CD8-positive, alpha-beta memory T cell (primary cell): ENCODE data around the gene CEP170. TPM values are rescaled to one million over a fixed set of nuclear protein-coding genes. Genes with fewer than 3 reads are reported as not detected.

Experiments
- CTCF ChIA-PET: fragments of 350-600 bp; sonication (Branson Sonifier 250); formaldehyde crosslinking; loops from one replicate; lab custom pipeline; 2021; ENCODE audit warnings: antibody characterized with exemption; lab: Charles Lee
- POLR2A ChIA-PET: fragments of 350-600 bp; sonication (Branson Sonifier 250); formaldehyde crosslinking; loops from one replicate; lab custom pipeline; 2021; ENCODE audit warnings: antibody characterized with exemption; lab: Charles Lee
- DNase-seq, 5 donors: peaks; one replicate each; pipeline versions ENCODE4 v3.0.0 to v3.0.0-alpha.2; 2020 to 2022; ENCODE audit warnings: mixed read lengths in 1 of 5
- H3K27ac ChIP-seq: one replicate; pipeline ENCODE4 v1.7.0; 2013; ENCODE audit warnings: low read depth, mild to moderate bottlenecking, low read length, moderate library complexity
- H3K27me3 ChIP-seq: 2 replicates; pipeline ENCODE4 v1.7.0; 2013; ENCODE audit warnings: low read length, mild to moderate bottlenecking; ENCODE audit not compliant: insufficient read depth, poor library complexity, severe bottlenecking
- H3K36me3 ChIP-seq: 2 replicates; pipeline ENCODE4 v1.7.0; 2013; ENCODE audit warnings: mild to moderate bottlenecking, low read length, moderate library complexity; ENCODE audit not compliant: insufficient read depth
- H3K4me1 ChIP-seq: 2 replicates; pipeline ENCODE4 v1.7.0; 2013; ENCODE audit warnings: mild to moderate bottlenecking, low read length, moderate library complexity; ENCODE audit not compliant: insufficient read depth
- H3K4me3 ChIP-seq: 2 replicates; pipeline ENCODE4 v1.7.0; 2013; ENCODE audit warnings: mild to moderate bottlenecking, low read length
- H3K9me3 ChIP-seq: 2 replicates; pipeline ENCODE4 v1.7.0; 2013; ENCODE audit warnings: mild to moderate bottlenecking, low read length
- H3K27ac Mint-ChIP-seq, 8 donors: one replicate each; pipeline ENCODE4 v1.8.0; 2020 to 2021; ENCODE audit warnings: mixed read lengths in 8 of 8, mild to moderate bottlenecking in 6 of 8, inconsistent platforms in 3 of 8, moderate library complexity in 3 of 8
- H3K27me3 Mint-ChIP-seq, 2 donors: one replicate each; pipeline ENCODE4 v1.8.0; 2020 to 2021; ENCODE audit warnings: mixed read lengths in 2 of 2, mild to moderate bottlenecking in 1 of 2, moderate library complexity in 1 of 2
- H3K36me3 Mint-ChIP-seq, 3 donors: one replicate each; pipeline ENCODE4 v1.8.0; 2020 to 2021; ENCODE audit warnings: mixed read lengths in 3 of 3, inconsistent platforms in 1 of 3, mild to moderate bottlenecking in 1 of 3
- H3K4me1 Mint-ChIP-seq, 3 donors: one replicate each; pipeline ENCODE4 v1.8.0; 2020 to 2021; ENCODE audit warnings: mixed read lengths in 3 of 3, inconsistent platforms in 1 of 3, mild to moderate bottlenecking in 1 of 3
- H3K4me3 Mint-ChIP-seq, 7 donors: one replicate each; pipeline ENCODE4 v1.8.0; 2020 to 2021; ENCODE audit warnings: mixed read lengths in 7 of 7, mild to moderate bottlenecking in 6 of 7, moderate library complexity in 4 of 7, inconsistent platforms in 2 of 7
- H3K9me3 Mint-ChIP-seq, 5 donors: one replicate each; pipeline ENCODE4 v1.8.0; 2020 to 2022; ENCODE audit warnings: mixed read lengths in 5 of 5, mild to moderate bottlenecking in 3 of 5, moderate library complexity in 2 of 5, inconsistent platforms in 1 of 5
- polyA plus RNA-seq: library from polyadenylated mRNA; unstranded; fragments of 300-500 nt; fragmentation: Illumina TruSeq; gene quantifications from one replicate; pipeline ENCODE4 v1.2.3, GENCODE V29; 2021
- total RNA-seq, 2 experiments: library from RNA; stranded (reverse); gene quantifications; one replicate each; pipeline ENCODE4 v1.2.3, GENCODE V29; 2021

The CEP170 gene
- total and polyA plus RNA-seq, 3 experiments from 2014 or later, result 7.4 to 36.5 (median 29.9) TPM

GRCh38 chr1:243288062-243288461 lies 33.0 kb upstream of the CEP170 start:
- ChIA-PET CTCF (no interaction called here), POLR2A (no interaction called here)

GRCh38 chr1:243287652-243288051 lies 32.6 kb upstream of the CEP170 start:
- ChIA-PET CTCF (no interaction called here), POLR2A (no interaction called here)
- H3K36me3 Mint-ChIP-seq, result peaks cover 43 to 79% (median 48%) of the 10 kb centered on the region in 3 donors
- Histone ChIP-seq H3K4me3 (no peak overlapping the region), H3K4me1 (no peaks in the 10 kb centered on the region), H3K9me3 (no peaks in the 10 kb centered on the region), H3K27ac (no peak overlapping the region), H3K27me3 (no peaks in the 10 kb centered on the region), H3K36me3 (no peaks in the 10 kb centered on the region)
- H3K4me1 Mint-ChIP-seq, result peaks cover 11 to 20% (median 12%) of the 10 kb centered on the region in 3 donors
- H3K9me3 Mint-ChIP-seq, result peaks cover 0 to 6% (median 2%) of the 10 kb centered on the region in 5 donors
- DNase-seq, result no peak
- no peak overlapping the region for H3K4me3 Mint-ChIP-seq
- no peaks in the 10 kb centered on the region for H3K27me3 Mint-ChIP-seq
- H3K27ac Mint-ChIP-seq, result peak overlapping the region in 2 of 8 donors; percentile 61 to 88

More at GRCh38 chr1:243288062-243288461, 33.0 kb upstream of the CEP170 start:
- Mint-ChIP-seq H3K36me3 (peaks cover 45 to 81% (median 50%) of the 10 kb centered on the region in 3 donors), H3K4me1 (peaks cover 11 to 20% (median 12%) of the 10 kb centered on the region in 3 donors), H3K27ac (peak overlapping the region in 1 of 8 donors; percentile 88), H3K27me3 (no peaks in the 10 kb centered on the region), H3K4me3 (no peak overlapping the region), H3K9me3 (peaks cover 3 to 6% (median 6%) of the 10 kb centered on the region in 5 donors)
- DNase-seq, result no peak
- H3K4me1 ChIP-seq, result no peaks in the 10 kb centered on the region
- H3K27me3 ChIP-seq, result no peaks in the 10 kb centered on the region
- no peak overlapping the region for H3K4me3 ChIP-seq
- H3K27ac ChIP-seq, result no peak overlapping the region
- no peaks in the 10 kb centered on the region for H3K36me3 ChIP-seq
- H3K9me3 ChIP-seq, result no peaks in the 10 kb centered on the region

GRCh38 chr1:243287123-243287460 lies 32.0 kb upstream of the CEP170 start:
- H3K27me3 Mint-ChIP-seq, result no peaks in the 10 kb centered on the region
- no peaks in the 10 kb centered on the region for H3K36me3 ChIP-seq
- no peak overlapping the region for H3K4me3 Mint-ChIP-seq
- H3K4me3 ChIP-seq, result no peak overlapping the region
- H3K36me3 Mint-ChIP-seq, result peaks cover 41 to 79% (median 47%) of the 10 kb centered on the region in 3 donors
- ChIA-PET CTCF (no interaction called here), POLR2A (no interaction called here)
- H3K9me3 ChIP-seq, result no peaks in the 10 kb centered on the region
- H3K9me3 Mint-ChIP-seq, result peaks cover 0 to 4% (median 0%) of the 10 kb centered on the region in 5 donors
- H3K4me1 Mint-ChIP-seq, result peaks cover 11 to 20% (median 12%) of the 10 kb centered on the region in 3 donors
- H3K27ac ChIP-seq, result no peak overlapping the region
- H3K4me1 ChIP-seq, result no peaks in the 10 kb centered on the region
- no peak for DNase-seq
- H3K27ac Mint-ChIP-seq, result no peak overlapping the region
- H3K27me3 ChIP-seq, result no peaks in the 10 kb centered on the region

GRCh38 chr1:243286409-243287122 lies 31.5 kb upstream of the CEP170 start:
- no peak overlapping the region for H3K4me3 ChIP-seq
- no peaks in the 10 kb centered on the region for H3K27me3 ChIP-seq
- H3K27ac ChIP-seq, result no peak overlapping the region
- Mint-ChIP-seq H3K4me1 (peaks cover 11 to 20% (median 12%) of the 10 kb centered on the region in 3 donors), H3K27ac (peak overlapping the region in 2 of 8 donors; percentile 2 to 57), H3K4me3 (no peak overlapping the region), H3K9me3 (peaks cover 0 to 2% (median 0%) of the 10 kb centered on the region in 5 donors), H3K36me3 (peaks cover 38 to 79% (median 47%) of the 10 kb centered on the region in 3 donors), H3K27me3 (no peaks in the 10 kb centered on the region)
- ChIA-PET CTCF (no interaction called here), POLR2A (no interaction called here)
- no peaks in the 10 kb centered on the region for H3K36me3 ChIP-seq
- DNase-seq, result no peak
- H3K4me1 ChIP-seq, result no peaks in the 10 kb centered on the region
- no peaks in the 10 kb centered on the region for H3K9me3 ChIP-seq

- Mint-ChIP-seq H3K27me3 (no peaks in the 10 kb centered on the region), H3K4me1 (peaks cover 2 to 14% (median 6%) of the 10 kb centered on the region in 3 donors), H3K27ac (no peak overlapping the region), H3K36me3 (peaks cover 19 to 64% (median 39%) of the 10 kb centered on the region in 3 donors), H3K9me3 (peaks cover 0 to 2% (median 0%) of the 10 kb centered on the region in 5 donors), H3K4me3 (no peak overlapping the region)
- no peaks in the 10 kb centered on the region for H3K4me1 ChIP-seq
- no peaks in the 10 kb centered on the region for H3K9me3 ChIP-seq
- H3K36me3 ChIP-seq, result no peaks in the 10 kb centered on the region
- no peak overlapping the region for H3K4me3 ChIP-seq
- CTCF ChIA-PET, result no interaction called here
- no peaks in the 10 kb centered on the region for H3K27me3 ChIP-seq
- H3K27ac ChIP-seq, result no peak overlapping the region
- no peak for DNase-seq
- POLR2A ChIA-PET, result interaction anchor here (0.7 kb wide), 1 partner anchor 640 kb away, joined by 7 read pairs; no protein-coding TSS in a partner anchor
These were observed 26.6 kb upstream of the CEP170 start for GRCh38 chr1:243281672-243282071.

- H3K36me3 Mint-ChIP-seq, result peaks cover 17 to 60% (median 46%) of the 10 kb centered on the region in 3 donors
- H3K27ac Mint-ChIP-seq, result peak overlapping the region in 1 of 8 donors; percentile 54
- Histone ChIP-seq H3K4me3 (no peak overlapping the region), H3K36me3 (no peaks in the 10 kb centered on the region), H3K9me3 (no peaks in the 10 kb centered on the region), H3K4me1 (no peaks in the 10 kb centered on the region), H3K27ac (no peak overlapping the region), H3K27me3 (no peaks in the 10 kb centered on the region)
- CTCF ChIA-PET, result no interaction called here
- no peaks in the 10 kb centered on the region for H3K27me3 Mint-ChIP-seq
- H3K4me3 Mint-ChIP-seq, result no peak overlapping the region
- POLR2A ChIA-PET, result no interaction called here
- peaks cover 0 to 5% (median 4%) of the 10 kb centered on the region in 3 donors for H3K4me1 Mint-ChIP-seq
- no peak for DNase-seq
- peaks cover 0 to 2% (median 0%) of the 10 kb centered on the region in 5 donors for H3K9me3 Mint-ChIP-seq
These were observed 25.6 kb upstream of the CEP170 start for GRCh38 chr1:243280571-243281129.

- ChIA-PET POLR2A (no interaction called here), CTCF (interaction anchor here (0.7 kb wide), 1 partner anchor 20 kb away, joined by 4 read pairs; the partner anchor contains the start of gene SDCCAG8)
- no peaks in the 10 kb centered on the region for H3K9me3 ChIP-seq
- Mint-ChIP-seq H3K27me3 (no peaks in the 10 kb centered on the region), H3K4me3 (no peak overlapping the region), H3K27ac (no peak overlapping the region), H3K4me1 (peaks cover 0 to 10% (median 4%) of the 10 kb centered on the region in 3 donors), H3K36me3 (peaks cover 16 to 61% (median 35%) of the 10 kb centered on the region in 3 donors), H3K9me3 (no peaks in the 10 kb centered on the region)
- H3K27me3 ChIP-seq, result no peaks in the 10 kb centered on the region
- no peak for DNase-seq
- H3K36me3 ChIP-seq, result peaks cover 5% of the 10 kb centered on the region
- no peak overlapping the region for H3K4me3 ChIP-seq
- H3K4me1 ChIP-seq, result no peaks in the 10 kb centered on the region
- H3K27ac ChIP-seq, result no peak overlapping the region
These were observed 20.2 kb upstream of the CEP170 start for GRCh38 chr1:243275316-243275715.

GRCh38 chr1:243273945-243274344 lies 18.9 kb upstream of the CEP170 start:
- Mint-ChIP-seq H3K4me1 (peaks cover under 1 to 18% (median 5%) of the 10 kb centered on the region in 3 donors), H3K27ac (peak overlapping the region in 1 of 8 donors; percentile 43), H3K36me3 (peaks cover 16 to 58% (median 35%) of the 10 kb centered on the region in 3 donors), H3K4me3 (no peak overlapping the region), H3K27me3 (no peaks in the 10 kb centered on the region), H3K9me3 (no peaks in the 10 kb centered on the region)
- no peaks in the 10 kb centered on the region for H3K9me3 ChIP-seq
- no peak for DNase-seq
- H3K36me3 ChIP-seq, result peaks cover 5% of the 10 kb centered on the region
- H3K27me3 ChIP-seq, result no peaks in the 10 kb centered on the region
- H3K4me1 ChIP-seq, result no peaks in the 10 kb centered on the region
- CTCF ChIA-PET, result no interaction called here
- H3K27ac ChIP-seq, result no peak overlapping the region
- no peak overlapping the region for H3K4me3 ChIP-seq
- POLR2A ChIA-PET, result no interaction called here
